Measurements from ENCODE around the gene PPARD.

GRCh38 chr6:35409245-35409644, 66.9 kb downstream of the PPARD start:
- no peak for TF ChIP-seq CTCF (IDR thresholded peaks at IDR 0.05)
- TF ChIP-seq POLR2A (IDR thresholded peaks at IDR 0.05) = no peak
